H1 (cell line): Measurements from ENCODE around the gene SEMA3F. TPM values are rescaled to one million over a fixed set of nuclear protein-coding genes. Genes with fewer than 3 reads are reported as not detected.
A peak's percentile ranks its signal among the peaks of the same experiment; 100 is the strongest.

Source experiments
- CTCF ChIA-PET: fragments of 300-600 bp; sonication (Branson Sonifier 250); formaldehyde crosslinking; loops from one replicate; lab custom pipeline; 2021; ENCODE audit not compliant: partially characterized antibody; lab: Charles Lee
- POLR2A ChIA-PET: fragments of 300-600 bp; sonication (Branson Sonifier 250); formaldehyde crosslinking; loops from one replicate; lab custom pipeline; 2021; ENCODE audit warnings: inconsistent platforms; ENCODE audit not compliant: partially characterized antibody; lab: Charles Lee
- DNase-seq, 2 experiments: peaks; one replicate each; pipeline versions ENCODE4 v3.0.0 to v3.0.0-alpha.2; 2010 to 2022; ENCODE audit warnings: low spot score in 2 of 2, low read depth in 1 of 2, mixed read lengths in 1 of 2
- FAIRE-seq: peaks from 2 replicates; lab custom pipeline; 2011; peaks lifted over from hg19 to GRCh38; lab: Jason Lieb, UNC
- H2AFZ ChIP-seq: 2 replicates; pipeline ENCODE4 v1.8.1; 2012; ENCODE audit warnings: low read length, inconsistent platforms
- H2AK5ac ChIP-seq: 2 replicates; pipeline ENCODE4 v1.6.1; 2013; ENCODE audit warnings: low read depth, low read length
- H2BK120ac ChIP-seq: replicated peaks from 2 replicates; pipeline ENCODE3; 2013; ENCODE audit warnings: low read depth, low read length, inconsistent platforms
- H2BK12ac ChIP-seq: 2 replicates; pipeline ENCODE4 v1.6.1; 2013; ENCODE audit warnings: low read depth, low read length
- H2BK15ac ChIP-seq: 2 replicates; pipeline ENCODE4 v1.6.1; 2013; ENCODE audit warnings: low read length
- H2BK20ac ChIP-seq: 2 replicates; pipeline ENCODE4 v1.6.1; 2013; ENCODE audit warnings: low read length
- H2BK5ac ChIP-seq: 2 replicates; pipeline ENCODE4 v1.6.1; 2013; ENCODE audit warnings: low read depth, low read length
- H3K14ac ChIP-seq: 2 replicates; pipeline ENCODE4 v1.6.1; 2013; ENCODE audit warnings: inconsistent platforms; ENCODE audit not compliant: insufficient read length
- H3K18ac ChIP-seq: 2 replicates; pipeline ENCODE4 v1.6.1; 2013; ENCODE audit warnings: low read length; ENCODE audit errors: extremely low read depth
- H3K23ac ChIP-seq: 2 replicates; pipeline ENCODE4 v1.6.1; 2013; ENCODE audit warnings: inconsistent platforms; ENCODE audit not compliant: insufficient read length
- H3K23me2 ChIP-seq: 2 replicates; pipeline ENCODE4 v1.6.1; 2013; ENCODE audit warnings: low read depth, low read length
- H3K27ac ChIP-seq: 2 replicates; pipeline ENCODE4 v1.6.1; 2011; ENCODE audit warnings: low read depth, low read length, inconsistent platforms
- H3K27me3 ChIP-seq, 4 experiments: replicated peaks in 1 of 4; 1 replicate in 1 of 4; 2 replicates in 3 of 4; pipeline versions ENCODE4 v1.6.1 to v1.8.1; 2011 to 2013; ENCODE audit warnings: low read length in 3 of 4, mild to moderate bottlenecking in 3 of 4, inconsistent platforms in 2 of 4, mixed read lengths in 2 of 4, moderate library complexity in 1 of 4; ENCODE audit not compliant: control insufficient read depth in 3 of 4, insufficient read depth in 3 of 4; ENCODE audit errors: extremely low read depth in 1 of 4
- H3K36me3 ChIP-seq, 4 experiments: 2 replicates each; pipeline versions ENCODE4 v1.6.1 to v1.8.1; 2011 to 2013; ENCODE audit warnings: mild to moderate bottlenecking in 4 of 4, low read length in 3 of 4, moderate library complexity in 2 of 4, control low read depth in 1 of 4, inconsistent platforms in 1 of 4; ENCODE audit not compliant: insufficient read depth in 4 of 4, control insufficient read depth in 2 of 4
- H3K4ac ChIP-seq: replicated peaks from 2 replicates; pipeline ENCODE3; 2013; ENCODE audit warnings: low read length, low read depth, mixed read lengths, inconsistent platforms; ENCODE audit not compliant: insufficient read length
- H3K4me1 ChIP-seq, 4 experiments: replicated peaks in 1 of 4; 1 replicate in 1 of 4; 2 replicates in 3 of 4; pipeline versions ENCODE4 v1.6.1 to v1.8.1; 2011 to 2013; ENCODE audit warnings: low read length in 3 of 4, inconsistent platforms in 2 of 4, mixed read lengths in 1 of 4; ENCODE audit not compliant: insufficient read depth in 4 of 4, control insufficient read depth in 3 of 4
- H3K4me2 ChIP-seq, 2 experiments: 2 replicates each; pipeline versions ENCODE4 v1.6.1 to v1.8.1; 2011 to 2013; ENCODE audit warnings: low read depth in 2 of 2, low read length in 2 of 2, control low read depth in 1 of 2, inconsistent platforms in 1 of 2, mild to moderate bottlenecking in 1 of 2; ENCODE audit not compliant: insufficient read depth in 1 of 2
- H3K4me3 ChIP-seq, 4 experiments: fragments of 200-600, 300-600 bp in 1 of 4; sonication (generic), shearing (Covaris generic), sonication (Bioruptor Twin) in 1 of 4; 2 replicates each; pipeline versions ENCODE4 v1.5.1 to v1.8.1; 2011 to 2016; ENCODE audit warnings: low read length in 4 of 4, low read depth in 3 of 4, control low read depth in 2 of 4, inconsistent platforms in 2 of 4, mild to moderate bottlenecking in 2 of 4, mixed read lengths in 1 of 4, moderate library complexity in 1 of 4; ENCODE audit not compliant: insufficient read depth in 2 of 4; ENCODE audit errors: extremely low read depth in 1 of 4
- H3K56ac ChIP-seq: replicated peaks from 2 replicates; pipeline ENCODE3; 2013; ENCODE audit warnings: low read depth, mild to moderate bottlenecking, mixed read lengths, low read length, inconsistent platforms; ENCODE audit not compliant: insufficient read length
- H3K79me1 ChIP-seq: 2 replicates; pipeline ENCODE4 v1.6.1; 2013; ENCODE audit warnings: low read depth, low read length, control low read depth
- H3K79me2 ChIP-seq, 2 experiments: 2 replicates each; pipeline versions ENCODE4 v1.6.1 to v1.8.1; 2012 to 2013; ENCODE audit warnings: low read length in 2 of 2, mild to moderate bottlenecking in 2 of 2, inconsistent platforms in 1 of 2; ENCODE audit not compliant: insufficient read depth in 2 of 2, control insufficient read depth in 1 of 2
- H3K9ac ChIP-seq, 4 experiments: replicated peaks in 1 of 4; 1 replicate in 1 of 4; 2 replicates in 3 of 4; pipeline versions ENCODE4 v1.6.1 to v1.8.1; 2011 to 2013; ENCODE audit warnings: low read depth in 3 of 4, low read length in 3 of 4, control low read depth in 2 of 4, mild to moderate bottlenecking in 2 of 4, moderate library complexity in 2 of 4, inconsistent platforms in 1 of 4; ENCODE audit errors: extremely low read depth in 1 of 4
- H3K9me3 ChIP-seq, 2 experiments: 2 replicates each; pipeline versions ENCODE4 v1.6.1 to v1.8.1; 2012 to 2013; ENCODE audit warnings: mild to moderate bottlenecking in 2 of 2, moderate library complexity in 2 of 2, control low read depth in 1 of 2, inconsistent platforms in 1 of 2, low read depth in 1 of 2, low read length in 1 of 2, mixed read lengths in 1 of 2; ENCODE audit not compliant: insufficient read depth in 2 of 2
- H4K20me1 ChIP-seq, 2 experiments: replicated peaks in 1 of 2; 2 replicates each; pipeline versions ENCODE3 to v1.8.1; 2011 to 2013; ENCODE audit warnings: inconsistent platforms in 2 of 2, low read length in 2 of 2, mild to moderate bottlenecking in 1 of 2; ENCODE audit not compliant: insufficient read depth in 2 of 2, control insufficient read depth in 1 of 2
- H4K5ac ChIP-seq: 2 replicates; pipeline ENCODE4 v1.6.1; 2013; ENCODE audit warnings: low read length, low read depth, mixed read lengths, inconsistent platforms; ENCODE audit not compliant: insufficient read length
- H4K8ac ChIP-seq: 2 replicates; pipeline ENCODE4 v1.8.0; 2013; ENCODE audit warnings: mild to moderate bottlenecking, moderate library complexity, low read length, inconsistent platforms; ENCODE audit not compliant: insufficient read depth; ENCODE audit errors: extremely low read depth
- H4K91ac ChIP-seq: replicated peaks from 2 replicates; pipeline ENCODE3; 2013; ENCODE audit warnings: low read length, mixed read lengths, inconsistent platforms; ENCODE audit not compliant: insufficient read length
- BRCA1 ChIP-seq: IDR thresholded peaks from 2 replicates; pipeline ENCODE4 v1.6.1; 2012; ENCODE audit warnings: low read depth, low read length, improper control_type of control experiment
- CHD1 ChIP-seq: IDR thresholded peaks from 2 replicates; pipeline ENCODE4 v1.6.1; 2012; ENCODE audit warnings: low read depth, low read length, improper control_type of control experiment
- CTBP2 ChIP-seq: IDR thresholded peaks from 2 replicates; pipeline ENCODE4 v1.7.0; 2011; ENCODE audit warnings: borderline replicate concordance, mild to moderate bottlenecking, moderate library complexity, mixed read lengths, low read length; ENCODE audit not compliant: insufficient read depth, insufficient read length
- GTF2F1 ChIP-seq: IDR thresholded peaks from 2 replicates; pipeline ENCODE4 v1.6.1; 2012; ENCODE audit warnings: low read depth, low read length, improper control_type of control experiment, borderline replicate concordance
- RFX5 ChIP-seq: IDR thresholded peaks from 2 replicates; pipeline ENCODE4 v1.6.1; 2011; ENCODE audit warnings: low read depth, low read length, improper control_type of control experiment, borderline replicate concordance
- SAP30 ChIP-seq: fragments of 300-600 bp; sonication (generic); IDR thresholded peaks from 2 replicates; pipeline ENCODE4 v1.7.1; 2012; ENCODE audit warnings: low read length, moderate library complexity, mild to moderate bottlenecking, inconsistent platforms; ENCODE audit not compliant: insufficient read depth, insufficient replicate concordance
- TAF1 ChIP-seq: IDR thresholded peaks from 2 replicates; pipeline ENCODE4 v1.6.1; 2011; ENCODE audit warnings: mild to moderate bottlenecking, low read depth, low read length
- TAF7 ChIP-seq: optimal IDR thresholded peaks from 2 replicates; pipeline ENCODE3; 2011; ENCODE audit warnings: low read depth, mild to moderate bottlenecking, inconsistent platforms, low read length, moderate library complexity, borderline replicate concordance
- TCF12 ChIP-seq: IDR thresholded peaks from 2 replicates; pipeline ENCODE4 v1.6.1; 2011; ENCODE audit warnings: low read depth, mild to moderate bottlenecking, low read length
- TEAD4 ChIP-seq: IDR thresholded peaks from 2 replicates; pipeline ENCODE4 v1.6.1; 2012; ENCODE audit warnings: low read depth, low read length, inconsistent platforms, mixed read lengths
- YY1 ChIP-seq: IDR thresholded peaks from 2 replicates; pipeline ENCODE4 v1.6.1; 2011; ENCODE audit warnings: low read depth, mild to moderate bottlenecking, low read length
- WGBS, 2 experiments: shearing (Covaris generic) in 1 of 2; methylation state at CpG; one replicate each; pipeline versions ENCODE4 v1.1.6 to v1.1.7; 2013 to 2015; ENCODE audit warnings: low lambda C conversion rate in 2 of 2, mixed read lengths in 2 of 2, inconsistent platforms in 1 of 2, low coverage in 1 of 2, missing lambda C conversion rate in 1 of 2; ENCODE audit not compliant: insufficient replicate concordance in 2 of 2, insufficient coverage in 1 of 2, insufficient read length in 1 of 2; ENCODE audit errors: extremely low coverage in 1 of 2, missing lambda C conversion rate in 1 of 2; 5-methylcytosine and 5-hydroxymethylcytosine counted together
- polyA plus RNA-seq, 7 experiments: library from polyadenylated mRNA; depleted of rRNA in 3 of 7; stranded (reverse) in 5 of 7; unstranded in 2 of 7; fragments of >200 nt in 5 of 7; fragments of 200-250 nt in 2 of 7; gene quantifications; 1 replicate in 5 of 7; 2 replicates in 1 of 7; 4 replicates in 1 of 7; pipeline versions ENCODE4 v1.2.1 to v1.2.3, GENCODE V29; 2011 to 2013; ENCODE audit warnings: missing spikeins in 2 of 7, mixed read lengths in 2 of 7
- total RNA-seq: library from RNA; stranded (reverse); fragmentation: NEBNext Ultra II Directional; extraction: Animal tissue kit (Norgen Biotek cat#: 25700); gene quantifications from 2 replicates; pipeline ENCODE4 v1.2.1, GENCODE V29; 2021
- TF ChIP-seq, protein P1 (sequence below): IDR thresholded peaks from 2 replicates; pipeline ENCODE4 v1.6.1; 2012; ENCODE audit warnings: inconsistent platforms
- TF ChIP-seq, protein P2 (sequence below): IDR thresholded peaks from 2 replicates; pipeline ENCODE4 v1.6.1; 2011; ENCODE audit warnings: low read length, improper control_type of control experiment

SEMA3F gene
- total and polyA plus RNA-seq, 2 of the 8 experiments (the other 6 are each of a cell fraction or from before 2014, with no cell fraction given) = 20.3 to 37.0 TPM

DNA sequence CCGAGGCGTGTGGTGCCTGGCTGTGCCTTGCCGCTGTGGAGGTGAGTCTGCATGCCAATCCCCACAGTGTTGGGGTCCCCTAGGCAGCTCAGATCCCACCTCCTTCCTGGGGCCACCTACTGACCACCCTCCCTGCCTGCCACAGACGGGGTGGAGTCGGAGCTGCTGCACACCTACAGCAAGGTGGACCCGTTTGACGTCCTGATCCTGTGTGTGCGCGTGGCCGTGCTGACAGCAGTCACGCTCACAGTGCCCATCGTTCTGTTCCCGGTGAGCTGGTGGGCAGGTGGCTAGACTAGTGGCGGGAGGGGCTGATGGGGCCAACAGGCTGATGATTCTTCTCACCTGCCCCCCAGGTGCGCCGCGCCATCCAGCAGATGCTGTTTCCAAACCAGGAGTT lies 63.3 kb downstream of the SEMA3F start:
- POLR2A ChIA-PET = interaction anchor here (1.2 to 2.5 kb wide), 5 partner anchors 13 to 47 kb away, joined by 3 to 8 read pairs (median 3); partner anchors contain the start of genes GNAI2 and SLC38A3
- Histone ChIP-seq H3K9me3 (no peaks in the 10 kb centered on the region), H3K27me3 (no peaks in the 10 kb centered on the region), H2AK5ac (no peak overlapping the region), H3K56ac (no peak overlapping the region), H3K4me1 (peaks cover 0 to 3% (median 1%) of the 10 kb centered on the region in 4 experiments; a peak in 5 of 7 replicates), H2BK15ac (peak overlapping the region; percentile 2; the same call in 1 of the 2 replicates), H3K4ac (no peak overlapping the region), H3K23me2 (no peaks in the 10 kb centered on the region), H3K79me1 (no peaks in the 10 kb centered on the region), H4K20me1 (no peaks in the 10 kb centered on the region), H3K79me2 (no peaks in the 10 kb centered on the region), H4K5ac (no peak overlapping the region), H2BK12ac (no peak overlapping the region), H3K4me2 (no peak overlapping the region), H3K14ac (no peak overlapping the region), H2BK5ac (no peak overlapping the region), H4K8ac (no peak overlapping the region; the same call in none of the 2 replicates), H3K27ac (no peak overlapping the region), H2AFZ (no peak overlapping the region), H3K18ac (no peak overlapping the region), H3K9ac (no peak overlapping the region), H2BK120ac (no peak overlapping the region), H3K23ac (no peak overlapping the region), H2BK20ac (no peak overlapping the region), H3K4me3 (no peak overlapping the region), H4K91ac (peak overlapping the region; percentile 55), H3K36me3 (no peaks in the 10 kb centered on the region)
- no peak for DNase-seq
- CTCF ChIA-PET = interaction anchor here (0.9 to 48.1 kb wide), 7 partner anchors 9 to 106 kb away, joined by 3 to 2149 read pairs (median 52); partner anchors contain the start of genes GNAI2, GNAT1, HYAL3 and LSMEM2
- FAIRE-seq = no peak
- WGBS, 2 experiments = 98% methylated on average over 16 of the region's 17 CpGs; no CpG with 5 or more reads in 1 of the 2 experiments
- no peak for TF ChIP-seq TAF7
- no peak for TF ChIP-seq BRCA1
- TF ChIP-seq, protein P1, sequence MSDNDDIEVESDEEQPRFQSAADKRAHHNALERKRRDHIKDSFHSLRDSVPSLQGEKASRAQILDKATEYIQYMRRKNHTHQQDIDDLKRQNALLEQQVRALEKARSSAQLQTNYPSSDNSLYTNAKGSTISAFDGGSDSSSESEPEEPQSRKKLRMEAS = no peak
- TF ChIP-seq CHD1 = no peak
- no peak for TF ChIP-seq TEAD4
- TF ChIP-seq YY1 = no peak
- TF ChIP-seq GTF2F1 = no peak
- no peak for TF ChIP-seq TCF12
- TF ChIP-seq CTBP2 = no peak
- TF ChIP-seq RFX5 = no peak
- TF ChIP-seq SAP30 = no peak
- TF ChIP-seq, protein P2, sequence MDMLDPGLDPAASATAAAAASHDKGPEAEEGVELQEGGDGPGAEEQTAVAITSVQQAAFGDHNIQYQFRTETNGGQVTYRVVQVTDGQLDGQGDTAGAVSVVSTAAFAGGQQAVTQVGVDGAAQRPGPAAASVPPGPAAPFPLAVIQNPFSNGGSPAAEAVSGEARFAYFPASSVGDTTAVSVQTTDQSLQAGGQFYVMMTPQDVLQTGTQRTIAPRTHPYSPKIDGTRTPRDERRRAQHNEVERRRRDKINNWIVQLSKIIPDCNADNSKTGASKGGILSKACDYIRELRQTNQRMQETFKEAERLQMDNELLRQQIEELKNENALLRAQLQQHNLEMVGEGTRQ = no peak
- no peak for TF ChIP-seq TAF1
